ENCODE results near the gene L3MBTL1.

L3MBTL1 gene

DNA sequence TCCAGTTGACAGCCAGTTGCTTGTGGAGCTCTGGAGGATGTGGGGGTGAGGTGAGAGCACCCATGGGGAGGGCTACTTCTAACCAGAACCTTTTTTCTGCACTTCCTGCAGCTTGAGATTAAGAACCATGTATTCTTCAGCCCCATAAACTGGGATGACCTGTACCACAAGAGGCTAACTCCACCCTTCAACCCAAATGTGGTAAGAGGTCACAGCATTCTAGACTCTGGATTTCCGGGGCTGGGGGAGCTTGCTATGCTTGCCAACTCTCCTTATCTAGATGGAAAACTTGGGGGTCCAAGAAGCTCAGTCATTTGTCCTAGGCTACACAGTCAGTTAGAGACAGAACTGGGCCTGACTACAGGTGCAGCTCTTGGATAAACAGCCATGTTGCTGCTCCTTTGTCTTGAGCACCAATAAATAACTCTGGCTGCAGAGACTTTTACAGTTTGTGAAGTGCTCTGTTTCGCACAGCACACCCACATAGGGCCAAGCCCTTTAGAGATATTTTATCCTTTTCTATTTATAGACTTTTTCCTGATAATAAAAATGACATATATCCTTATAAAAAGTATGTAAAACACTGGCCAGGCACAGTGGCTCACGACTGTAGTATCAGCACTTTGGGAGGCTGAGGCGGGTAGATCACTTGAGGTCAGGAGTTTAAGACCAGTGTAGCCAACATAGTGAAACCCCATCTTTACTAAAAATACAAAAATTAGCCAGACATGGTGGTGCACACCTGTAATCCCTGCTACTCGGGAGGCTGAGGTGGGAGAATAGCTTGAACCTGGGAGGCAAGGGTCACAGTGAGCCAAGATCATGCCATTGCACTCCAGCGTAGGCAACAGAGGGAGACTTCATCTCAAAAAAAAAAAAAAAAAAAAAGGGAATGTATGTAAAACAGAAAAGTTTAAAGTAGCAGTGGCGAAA, 72.6 kb downstream of the L3MBTL1 start:
- TF ChIP-seq, protein P1, sequence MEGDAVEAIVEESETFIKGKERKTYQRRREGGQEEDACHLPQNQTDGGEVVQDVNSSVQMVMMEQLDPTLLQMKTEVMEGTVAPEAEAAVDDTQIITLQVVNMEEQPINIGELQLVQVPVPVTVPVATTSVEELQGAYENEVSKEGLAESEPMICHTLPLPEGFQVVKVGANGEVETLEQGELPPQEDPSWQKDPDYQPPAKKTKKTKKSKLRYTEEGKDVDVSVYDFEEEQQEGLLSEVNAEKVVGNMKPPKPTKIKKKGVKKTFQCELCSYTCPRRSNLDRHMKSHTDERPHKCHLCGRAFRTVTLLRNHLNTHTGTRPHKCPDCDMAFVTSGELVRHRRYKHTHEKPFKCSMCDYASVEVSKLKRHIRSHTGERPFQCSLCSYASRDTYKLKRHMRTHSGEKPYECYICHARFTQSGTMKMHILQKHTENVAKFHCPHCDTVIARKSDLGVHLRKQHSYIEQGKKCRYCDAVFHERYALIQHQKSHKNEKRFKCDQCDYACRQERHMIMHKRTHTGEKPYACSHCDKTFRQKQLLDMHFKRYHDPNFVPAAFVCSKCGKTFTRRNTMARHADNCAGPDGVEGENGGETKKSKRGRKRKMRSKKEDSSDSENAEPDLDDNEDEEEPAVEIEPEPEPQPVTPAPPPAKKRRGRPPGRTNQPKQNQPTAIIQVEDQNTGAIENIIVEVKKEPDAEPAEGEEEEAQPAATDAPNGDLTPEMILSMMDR (IDR thresholded peaks at IDR 0.05), result no peak

DNA sequence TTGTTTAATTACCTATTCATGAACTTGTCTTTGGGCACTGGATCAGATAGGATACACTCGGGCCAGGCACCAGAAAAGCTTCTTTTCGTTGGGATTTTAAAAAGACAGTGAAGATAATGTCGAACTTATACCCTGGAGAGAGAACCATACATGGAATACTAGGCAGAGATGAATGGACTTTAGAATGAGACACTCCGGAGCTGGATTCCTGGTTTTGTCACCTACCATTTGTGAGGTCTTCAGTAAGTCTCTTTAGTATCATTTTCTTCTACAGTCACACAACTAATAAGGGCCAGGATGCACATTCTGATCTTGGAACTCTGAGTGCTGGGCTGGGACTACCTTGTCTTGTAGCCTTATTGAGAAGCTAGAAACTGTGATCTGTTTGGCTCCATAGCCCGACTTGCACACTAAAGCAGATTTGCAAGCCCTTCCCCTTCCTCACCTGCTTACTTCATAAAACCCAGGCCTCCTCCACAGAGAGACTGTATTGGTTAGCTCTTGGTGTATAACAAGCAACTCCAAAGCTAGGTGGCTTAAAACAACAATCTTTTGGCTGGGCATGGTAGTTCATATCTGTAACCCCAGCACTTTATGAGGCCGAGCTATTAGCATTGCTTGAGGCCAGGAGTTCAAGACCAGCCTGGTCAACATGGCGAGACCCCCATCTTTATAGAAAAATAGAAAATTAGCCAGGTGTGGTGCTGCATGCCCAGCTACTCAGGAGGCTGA, 75.8 kb downstream of the L3MBTL1 start:
- TF ChIP-seq, protein P1 (IDR thresholded peaks at IDR 0.05), result no peak

DNA sequence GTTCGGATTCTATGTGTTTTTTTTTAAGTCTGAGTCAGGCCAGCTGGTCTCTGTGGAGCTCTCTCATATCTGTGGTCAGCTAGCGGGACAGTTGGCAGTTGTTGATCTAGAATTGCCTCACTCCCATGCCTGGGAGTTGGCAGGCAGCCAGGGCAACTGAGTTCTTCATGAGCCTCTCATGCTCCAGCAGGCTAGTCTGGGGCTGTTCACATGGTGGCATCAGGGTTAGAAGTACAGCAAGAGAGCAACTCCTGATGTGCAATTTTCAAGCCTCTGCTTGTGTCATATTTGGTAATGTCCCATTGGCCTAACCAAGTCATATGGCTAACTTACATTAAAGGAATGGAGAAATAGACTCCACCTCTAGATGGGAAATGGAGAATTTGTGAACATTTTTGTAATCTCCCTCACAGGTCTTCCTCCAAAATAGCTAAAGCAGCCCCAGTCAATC, 76.5 kb downstream of the L3MBTL1 start:
- TF ChIP-seq, protein P1 (IDR thresholded peaks at IDR 0.05), result no peak

DNA sequence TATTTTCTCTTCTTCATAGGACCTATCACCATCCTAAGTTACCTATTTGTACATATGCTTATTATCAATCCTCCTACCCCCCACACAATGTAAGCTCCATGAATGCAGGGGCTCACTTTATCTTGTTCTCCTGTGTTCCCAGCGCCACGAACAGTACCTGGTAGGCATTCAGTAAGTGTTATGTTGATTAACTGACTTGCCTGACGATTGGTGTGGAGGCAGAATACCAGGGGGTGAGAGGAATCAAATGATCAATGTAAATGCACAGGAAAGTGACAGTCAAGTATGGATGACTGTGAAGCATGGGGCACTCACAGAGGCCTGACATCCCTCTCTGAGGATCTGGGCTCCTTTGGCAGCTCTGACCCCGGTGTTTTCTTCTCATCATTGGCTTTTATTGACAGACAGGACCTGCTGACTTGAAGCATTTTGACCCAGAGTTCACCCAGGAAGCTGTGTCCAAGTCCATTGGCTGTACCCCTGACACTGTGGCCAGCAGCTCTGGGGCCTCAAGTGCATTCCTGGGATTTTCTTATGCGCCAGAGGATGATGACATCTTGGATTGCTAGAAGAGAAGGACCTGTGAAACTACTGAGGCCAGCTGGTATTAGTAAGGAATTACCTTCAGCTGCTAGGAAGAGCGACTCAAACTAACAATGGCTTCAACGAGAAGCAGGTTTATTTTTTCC, 77.1 kb downstream of the L3MBTL1 start:
- TF ChIP-seq, protein P1 (IDR thresholded peaks at IDR 0.05), result no peak

DNA sequence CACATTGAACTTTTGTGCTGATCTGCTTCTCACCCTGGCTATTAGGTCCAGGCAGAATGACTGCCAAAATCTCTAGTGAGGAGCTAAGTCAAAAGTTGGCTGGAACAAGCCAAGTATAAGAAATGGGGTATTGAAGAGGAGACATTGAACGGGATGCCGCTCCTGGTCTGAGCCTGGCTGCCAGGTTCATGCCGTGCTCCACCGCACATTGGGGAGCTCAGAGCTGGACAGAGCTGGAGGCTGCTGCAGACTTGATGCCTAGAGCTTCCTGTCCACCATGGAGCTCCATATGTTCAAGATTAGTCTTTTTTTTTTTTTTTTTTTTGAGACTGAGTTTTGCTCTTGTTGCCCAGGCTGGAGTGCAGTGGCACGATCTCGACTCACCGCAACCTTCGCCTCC, 79.1 kb downstream of the L3MBTL1 start:
- TF ChIP-seq, protein P1 (IDR thresholded peaks at IDR 0.05), result no peak

DNA sequence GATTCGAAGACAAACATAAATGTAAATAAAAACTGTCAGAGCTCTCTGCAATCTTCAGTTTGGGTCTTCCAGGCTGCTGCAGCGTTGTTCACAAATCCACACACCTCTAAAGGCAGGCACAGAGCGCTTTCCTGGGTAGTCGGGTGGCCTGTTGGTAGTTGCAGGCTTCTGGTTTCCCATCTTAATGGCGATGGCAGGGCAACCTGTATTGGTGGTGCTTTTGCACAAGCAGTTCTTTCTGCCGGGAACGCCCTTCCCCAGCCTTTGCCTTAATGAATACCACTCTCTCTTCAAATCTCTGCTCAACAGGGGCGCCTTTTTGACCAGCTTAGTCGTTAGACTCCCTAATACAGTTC, 82.5 kb downstream of the L3MBTL1 start:
- TF ChIP-seq, protein P1 (IDR thresholded peaks at IDR 0.05), result no peak

Measured in LNCAP (cell line).